Activated CD8-positive, alpha-beta memory T cell treated with anti-CD3 and anti-CD28 coated beads, Interleukin-2, amount 50 U/mL, for 1 hour (primary cell): ENCODE measurements around the gene ENOPH1.
"Not testable (repeated sequence)": the region's sequence is repeated elsewhere in the genome, so short reads cannot be mapped to it uniquely, and the experiment has no call there.

ENCODE experiments used
- DNase-seq: peaks from one replicate; pipeline ENCODE4 v3.0.0-alpha.2; 2020; ENCODE audit errors: extremely low read depth

ENOPH1 gene

DNA sequence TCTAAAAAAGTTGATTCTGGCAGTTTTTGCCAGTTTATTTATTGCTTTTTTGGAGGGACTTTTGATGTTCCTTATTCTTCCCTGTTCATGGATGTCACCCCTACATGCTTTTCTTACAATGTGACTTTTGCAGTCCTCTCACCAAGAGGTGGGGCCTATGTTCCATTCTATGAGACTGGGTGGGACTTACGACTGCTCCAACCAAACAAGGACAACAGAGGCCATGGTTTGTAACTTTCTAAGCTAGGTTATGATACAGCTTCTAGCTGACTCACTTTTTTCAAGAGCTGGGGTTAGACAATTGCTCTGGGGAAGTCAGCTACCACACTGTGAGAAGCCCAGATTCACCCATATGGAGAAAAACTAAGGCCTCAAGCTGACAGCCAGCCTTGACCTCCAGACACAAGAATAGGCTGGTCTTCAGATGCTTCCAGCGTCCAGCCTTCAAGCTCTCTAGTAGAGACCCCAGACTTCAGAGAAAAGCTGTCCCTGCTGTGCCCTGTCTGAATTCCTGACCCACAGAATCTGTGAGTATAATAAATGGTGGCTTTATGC lies 39.5 kb downstream of the ENOPH1 start:
- no peak for DNase-seq

DNA sequence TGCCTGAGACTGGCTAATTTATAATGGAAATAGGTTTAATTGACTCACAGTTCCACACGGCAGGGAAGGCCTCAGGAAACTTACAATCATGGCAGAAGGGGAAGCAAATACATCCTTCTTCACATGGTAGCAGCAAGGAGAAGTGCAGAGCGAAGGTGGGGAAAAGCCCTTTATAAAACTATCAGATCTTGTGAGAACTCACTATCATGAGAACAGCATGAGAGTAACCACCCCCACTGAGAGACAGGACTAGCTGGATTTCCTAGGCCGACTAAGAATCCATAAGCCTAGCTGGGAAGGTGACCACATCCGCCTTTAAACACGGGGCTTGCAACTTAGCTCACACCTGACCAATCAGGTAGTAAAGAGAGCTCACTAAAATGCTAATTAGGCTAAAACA lies 42.7 kb downstream of the ENOPH1 start:
- not testable (repeated sequence) for DNase-seq

DNA sequence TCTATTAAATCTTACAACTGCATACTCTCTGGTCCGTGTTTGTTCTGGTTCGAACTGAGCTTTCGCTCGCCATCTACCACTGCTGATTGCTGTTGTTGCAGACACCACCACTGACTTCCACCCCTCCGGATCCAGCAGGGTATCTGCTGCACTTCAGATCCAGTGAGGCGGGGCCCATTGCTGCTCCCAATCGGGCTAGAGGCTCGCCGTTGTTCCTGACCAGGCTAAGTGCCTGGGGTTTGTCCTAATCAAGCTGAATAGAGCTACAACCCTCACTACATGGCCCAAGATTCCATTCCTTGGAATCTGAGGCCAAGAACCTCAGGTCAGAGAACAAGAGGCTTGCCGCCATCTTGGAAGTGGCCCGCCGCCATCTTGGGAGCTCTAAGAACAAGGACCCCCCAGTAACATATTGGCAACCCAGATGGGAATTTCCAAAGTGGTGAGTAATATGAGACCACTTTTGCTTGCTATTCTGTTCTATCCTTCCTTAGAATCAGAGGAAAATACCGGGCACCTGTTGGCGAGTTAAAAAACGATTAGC lies 43.3 kb downstream of the ENOPH1 start:
- DNase-seq = no peak

DNA sequence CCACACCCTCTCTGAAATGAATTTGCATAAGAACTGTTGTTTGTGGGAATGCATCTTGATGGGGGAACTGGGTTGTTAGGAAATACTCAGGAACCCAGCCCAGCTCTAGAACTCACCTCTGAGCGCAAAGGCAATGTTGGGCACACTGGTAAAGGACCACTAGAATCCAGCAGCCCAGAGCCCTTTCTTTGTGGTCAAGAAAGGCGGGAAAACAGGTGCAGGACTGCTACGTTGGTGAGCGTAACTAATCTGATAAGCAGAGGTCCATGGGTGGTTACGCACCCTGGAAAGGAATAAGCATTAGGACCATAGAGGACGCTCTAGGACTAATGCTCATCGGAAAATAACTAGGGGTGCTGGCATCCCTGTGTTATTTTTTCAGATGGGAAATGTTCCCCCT lies 45.5 kb downstream of the ENOPH1 start:
- DNase-seq = not testable (repeated sequence)

DNA sequence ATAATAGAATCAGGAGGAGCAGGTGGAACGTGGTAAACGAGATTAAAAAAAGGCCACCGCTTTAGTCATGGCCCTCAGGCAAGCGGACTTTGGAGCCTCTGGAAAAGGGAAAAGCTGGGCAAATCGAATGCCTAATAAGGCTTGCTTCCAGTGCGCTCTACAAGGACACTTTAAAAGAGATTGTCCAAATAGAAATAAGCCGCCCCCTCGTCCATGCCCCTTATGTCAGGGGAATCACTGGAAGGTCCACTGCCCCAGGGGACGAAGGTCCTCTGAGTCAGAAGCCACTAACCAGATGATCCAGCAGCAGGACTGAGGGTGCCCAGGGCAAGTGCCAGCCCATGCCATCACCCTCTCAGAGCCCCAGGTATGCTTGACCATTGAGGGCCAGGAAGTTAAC lies 47.1 kb downstream of the ENOPH1 start:
- DNase-seq = not testable (repeated sequence)

DNA sequence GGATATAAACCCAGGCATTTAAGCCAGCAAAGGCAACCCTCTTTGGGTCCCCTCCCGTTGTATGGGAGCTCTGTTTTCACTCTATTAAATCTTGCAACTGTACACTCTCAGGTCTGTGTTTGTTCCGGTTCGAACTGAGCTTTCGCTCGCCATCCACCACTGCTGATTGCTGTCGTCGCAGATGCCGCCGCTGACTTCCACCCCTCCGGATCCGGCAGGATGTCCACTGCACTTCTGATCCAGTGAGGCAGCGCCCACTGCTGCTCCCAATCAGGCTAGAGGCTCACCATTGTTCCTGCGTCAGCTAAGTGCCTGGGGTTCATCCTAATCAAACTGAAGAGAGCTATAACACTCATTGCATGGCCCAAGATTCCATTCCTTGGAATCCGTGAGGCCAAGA lies 49.2 kb downstream of the ENOPH1 start:
- no peak for DNase-seq

DNA sequence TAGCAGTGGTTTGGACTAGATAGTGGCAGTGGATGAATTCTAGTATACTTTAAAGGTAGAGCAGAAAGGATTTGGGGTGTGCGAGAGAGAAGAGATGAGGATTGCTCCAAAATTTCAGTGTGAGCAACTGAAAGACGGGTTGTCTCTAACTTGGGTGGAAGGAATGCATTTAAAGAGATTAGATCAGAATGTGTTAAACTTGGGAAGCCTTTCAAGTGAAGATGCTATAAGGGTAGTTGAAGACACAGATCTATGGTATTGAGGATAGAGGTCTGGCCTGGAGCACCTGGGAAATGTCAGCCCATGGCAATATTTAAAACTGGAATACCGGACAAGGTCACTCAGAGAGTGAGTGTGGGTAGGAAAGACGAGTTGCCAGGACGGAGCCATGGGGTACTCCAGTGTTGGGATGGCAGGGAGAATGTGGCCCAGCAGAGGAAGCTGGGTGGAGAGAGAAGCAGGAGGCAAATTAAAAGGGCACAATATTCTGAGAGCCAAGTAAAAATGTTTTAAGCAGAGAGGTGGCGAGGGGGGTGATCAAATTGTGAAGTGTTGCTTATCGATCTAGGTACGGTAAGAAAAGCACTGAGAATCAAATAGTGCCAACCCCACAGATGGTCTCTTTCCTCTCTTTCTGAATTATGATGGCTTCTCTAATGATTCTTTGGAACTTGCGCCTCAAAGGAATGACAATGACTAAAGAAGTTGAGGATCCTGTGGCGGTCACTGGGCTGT lies 50.5 kb downstream of the ENOPH1 start:
- DNase-seq = no peak

DNA sequence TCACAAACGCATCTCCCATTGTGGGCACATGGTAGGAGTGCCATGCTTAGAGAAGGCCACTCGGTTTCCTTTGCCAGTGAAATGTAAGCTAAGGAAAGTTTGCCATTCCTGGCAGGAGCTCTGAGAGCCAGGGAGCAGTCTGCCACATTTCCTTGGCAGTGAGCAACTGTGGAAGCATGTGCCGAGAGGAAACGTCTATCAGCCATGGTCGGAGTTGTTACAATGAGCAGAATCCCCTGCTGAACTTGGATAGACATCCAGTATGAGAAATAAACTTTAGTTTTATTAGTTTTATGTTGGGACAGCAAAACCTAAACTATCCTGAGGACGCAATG lies 51.1 kb downstream of the ENOPH1 start:
- no peak for DNase-seq

DNA sequence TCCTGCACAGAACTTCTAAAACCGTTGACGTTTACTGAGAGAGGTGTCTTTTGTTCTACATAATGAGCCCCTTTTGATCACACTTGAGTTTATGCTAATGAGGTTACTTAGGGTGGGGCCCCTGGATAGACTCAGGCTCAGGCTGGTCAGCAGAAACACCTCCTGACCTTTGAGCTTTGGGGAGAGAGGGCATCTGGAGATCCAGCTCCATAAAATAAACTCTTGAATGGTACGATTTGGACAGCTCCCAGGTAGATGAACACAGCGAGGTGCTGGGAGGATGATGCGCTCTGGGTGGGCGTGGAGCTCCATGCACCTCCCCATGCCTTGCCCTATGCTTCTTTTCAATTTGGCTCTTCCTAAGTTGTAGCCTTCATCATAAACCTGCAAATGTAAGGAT lies 52.0 kb downstream of the ENOPH1 start:
- DNase-seq = no peak

DNA sequence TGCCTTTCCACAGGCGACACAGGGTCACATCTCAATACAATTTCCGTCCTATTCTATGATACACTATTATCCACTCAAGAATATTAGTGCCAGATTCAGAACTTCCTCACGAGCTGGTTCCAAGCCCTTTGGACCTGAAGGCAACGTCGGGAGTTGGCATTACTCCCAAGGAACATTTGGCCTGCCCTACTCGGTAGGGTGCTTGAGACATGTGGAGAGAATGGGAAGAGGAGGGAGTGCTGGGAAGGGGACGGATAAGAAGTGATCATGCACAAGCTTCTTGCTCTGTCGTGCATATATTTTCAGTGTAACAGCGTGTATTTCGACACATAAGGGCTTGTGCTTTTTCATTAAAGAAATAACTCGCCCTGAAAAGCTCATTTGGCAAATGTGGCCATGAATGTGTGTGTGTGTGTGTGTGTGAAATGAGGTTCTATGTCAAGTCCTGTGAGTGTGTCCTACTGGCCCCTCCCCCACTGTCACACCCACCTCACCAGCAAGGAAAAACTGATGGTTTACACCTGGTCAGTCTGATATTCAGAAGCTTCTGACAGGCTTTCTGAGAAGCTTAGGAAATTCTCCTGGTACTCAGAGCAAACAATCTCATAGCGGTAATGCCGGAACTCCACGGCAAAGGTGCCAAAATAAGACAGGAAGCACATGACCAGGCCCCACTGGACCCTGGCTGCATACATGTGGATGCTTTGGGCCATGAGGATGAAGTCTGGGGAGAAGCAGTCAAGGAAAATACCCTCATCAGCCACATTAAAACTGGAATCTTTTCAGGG lies 54.8 kb downstream of the ENOPH1 start:
- no peak for DNase-seq

DNA sequence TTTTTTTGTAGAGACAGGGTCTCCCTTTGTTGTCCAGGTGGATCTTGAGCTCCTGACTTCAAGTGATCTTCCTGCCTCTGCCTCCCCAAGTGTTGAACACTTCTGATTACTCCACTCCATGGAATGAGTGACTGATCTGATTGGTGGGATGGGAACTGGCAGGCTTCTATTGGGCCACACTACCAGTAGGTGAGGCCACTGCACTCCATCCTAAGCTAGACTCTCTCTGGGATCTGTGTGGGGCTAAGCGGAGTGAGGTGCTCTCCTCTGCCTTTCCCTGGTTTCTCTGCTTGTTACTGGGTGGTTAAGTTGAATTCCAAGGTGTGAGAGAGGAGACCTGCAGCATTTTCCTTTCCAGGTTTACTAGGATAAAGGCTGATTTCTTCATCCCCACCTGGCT lies 58.7 kb downstream of the ENOPH1 start:
- no peak for DNase-seq

DNA sequence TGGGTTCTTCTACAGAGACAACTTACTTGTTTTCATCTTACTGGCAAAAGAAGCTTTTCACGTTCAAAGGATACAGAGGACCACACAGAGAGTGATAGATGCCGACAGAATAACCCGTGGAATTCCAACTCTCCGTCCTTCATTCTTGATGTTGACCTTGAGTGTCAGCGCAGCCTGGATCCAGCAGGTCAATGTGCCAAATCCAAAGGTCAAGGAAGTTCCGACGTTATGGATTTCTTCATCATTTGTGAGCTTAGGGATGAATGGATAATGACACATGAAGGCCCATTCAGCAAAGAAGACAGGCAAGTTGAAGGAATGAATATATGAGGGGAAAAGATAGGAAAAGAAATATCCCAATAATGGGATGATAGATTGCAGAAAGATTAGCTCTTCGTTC lies 59.6 kb downstream of the ENOPH1 start:
- no peak for DNase-seq

DNA sequence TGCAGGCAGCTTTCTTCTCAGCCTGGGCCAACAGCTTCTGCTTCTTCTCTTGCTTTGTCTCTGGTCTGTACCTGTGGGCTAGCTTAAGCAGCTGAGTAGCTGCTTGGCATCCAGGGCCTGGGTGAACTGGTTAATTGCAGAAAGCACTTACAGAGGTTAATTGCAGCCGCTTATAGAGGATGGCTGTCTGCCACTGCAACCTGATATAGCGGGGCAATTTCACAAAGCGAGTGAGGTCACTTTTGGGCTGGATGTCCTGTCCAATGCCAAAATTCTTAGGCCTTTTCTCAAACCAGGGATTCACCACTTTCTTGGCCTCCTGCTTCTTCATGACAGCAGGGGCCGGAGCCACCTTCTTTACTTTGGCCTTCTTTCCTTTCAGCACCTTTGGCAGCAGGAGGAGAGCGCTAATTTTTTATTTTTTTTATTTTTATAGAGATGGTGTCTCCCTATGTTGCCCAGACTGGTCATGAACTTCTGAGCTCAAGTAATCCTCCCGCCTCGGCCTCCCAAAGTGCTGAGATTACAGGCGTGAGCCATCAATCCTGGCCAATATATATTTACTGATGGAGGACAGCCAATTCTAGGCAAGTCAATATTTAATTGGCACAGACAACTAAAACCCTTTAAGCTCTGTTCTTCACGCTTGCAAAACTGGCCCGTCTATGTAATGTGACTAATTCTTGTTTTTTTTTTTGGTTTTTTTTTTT lies 61.0 kb downstream of the ENOPH1 start:
- DNase-seq = no peak

DNA sequence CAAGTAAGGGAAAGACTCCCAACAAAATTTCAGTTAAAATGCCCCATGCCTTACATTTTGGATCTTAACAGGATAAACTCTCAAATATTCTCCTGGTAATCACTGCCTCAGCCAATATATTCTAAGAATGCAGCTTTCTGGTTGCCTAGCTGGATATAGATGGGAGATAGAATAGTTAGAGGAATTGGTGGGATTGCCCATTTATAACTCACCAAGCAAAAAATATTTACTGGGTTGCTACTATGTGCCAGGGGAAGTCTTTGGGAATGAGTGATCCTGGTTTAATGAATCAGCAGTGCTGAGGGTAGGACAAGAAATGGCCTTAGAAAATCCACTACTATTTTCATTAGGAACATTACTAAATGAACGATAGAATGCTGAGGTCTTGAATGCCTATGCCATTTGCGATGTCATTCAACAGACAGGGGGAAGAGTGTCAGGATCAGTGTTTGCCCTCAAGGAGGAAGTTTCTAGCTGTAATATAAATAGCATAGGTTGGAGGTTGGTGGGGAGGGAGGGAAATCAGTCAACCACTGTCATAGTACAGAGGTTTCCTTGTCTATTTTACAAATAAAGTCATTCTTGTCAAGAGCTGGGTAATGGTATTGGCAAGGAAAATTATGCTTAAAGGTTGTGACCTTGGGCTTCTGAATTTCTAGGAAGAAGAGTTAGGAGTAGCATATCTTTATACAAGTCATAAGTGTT lies 63.5 kb downstream of the ENOPH1 start:
- no peak for DNase-seq

DNA sequence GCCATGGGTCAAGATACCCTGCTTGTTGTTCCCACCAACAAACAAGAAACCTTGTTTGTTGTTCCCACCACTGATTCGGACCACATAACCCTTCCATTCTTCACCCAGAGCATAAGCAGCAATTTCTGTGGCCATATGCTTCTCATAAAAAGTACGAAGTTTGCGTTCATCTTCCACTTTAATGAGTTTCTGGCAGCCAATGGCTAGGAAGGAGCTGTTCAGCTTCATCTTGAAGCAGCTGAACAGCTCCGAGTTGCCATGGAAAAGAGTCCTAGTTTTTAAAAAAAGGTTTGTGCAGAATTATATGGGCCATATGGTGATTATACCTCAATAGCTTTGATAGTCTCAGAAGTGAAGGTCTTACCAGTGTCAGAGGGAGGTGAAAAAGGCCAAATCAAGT lies 65.3 kb downstream of the ENOPH1 start:
- no peak for DNase-seq

DNA sequence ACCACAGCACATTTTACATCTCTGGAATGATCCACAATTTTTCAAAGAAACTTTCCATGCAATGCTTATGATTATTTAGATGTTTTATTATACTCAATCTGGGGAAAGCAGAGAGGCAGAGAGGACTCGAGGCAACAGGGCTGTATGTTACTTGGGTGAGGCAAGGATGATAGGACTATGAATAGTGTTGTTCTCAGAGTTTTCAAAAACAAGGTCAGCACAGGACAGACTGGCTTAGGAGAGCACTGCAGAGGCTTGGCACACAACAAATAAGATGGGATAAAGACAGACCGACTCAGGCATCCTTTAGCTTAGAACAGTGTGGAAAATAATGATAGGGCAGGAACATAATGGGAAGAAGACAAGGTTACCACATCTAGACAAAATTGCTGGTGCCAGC lies 66.0 kb downstream of the ENOPH1 start:
- no peak for DNase-seq

DNA sequence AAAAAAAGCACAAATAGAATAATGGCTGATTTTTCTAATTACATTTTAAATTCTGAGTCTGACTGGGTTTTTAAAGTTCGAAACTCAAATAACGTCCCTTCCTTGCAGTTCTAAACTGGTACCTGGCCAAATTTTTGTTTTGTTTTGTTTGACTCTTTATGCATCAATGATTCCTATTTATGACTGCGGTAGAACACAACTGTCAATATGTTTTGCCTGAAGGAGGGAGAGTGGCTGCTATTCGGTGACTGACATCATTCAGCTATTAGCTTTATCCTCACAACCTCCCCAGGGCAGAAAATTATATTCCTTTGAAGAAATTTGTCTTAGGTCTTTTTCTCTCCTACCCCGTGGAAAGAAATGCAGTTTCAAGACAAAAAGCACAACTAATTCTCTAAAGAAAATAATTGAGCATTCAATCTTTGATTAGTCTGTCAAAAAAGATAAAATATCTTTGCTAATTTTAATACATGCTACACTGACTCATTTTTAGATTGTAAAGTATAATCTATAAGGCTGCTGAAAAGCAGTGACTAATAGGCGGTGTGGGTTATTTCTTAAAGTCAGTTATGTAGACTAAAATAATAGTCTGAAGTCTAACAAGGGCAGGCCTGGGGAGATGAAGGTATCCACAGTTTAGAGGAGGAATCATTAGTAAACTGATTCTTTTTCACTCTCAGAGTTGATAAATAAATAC lies 69.5 kb downstream of the ENOPH1 start:
- DNase-seq = no peak

DNA sequence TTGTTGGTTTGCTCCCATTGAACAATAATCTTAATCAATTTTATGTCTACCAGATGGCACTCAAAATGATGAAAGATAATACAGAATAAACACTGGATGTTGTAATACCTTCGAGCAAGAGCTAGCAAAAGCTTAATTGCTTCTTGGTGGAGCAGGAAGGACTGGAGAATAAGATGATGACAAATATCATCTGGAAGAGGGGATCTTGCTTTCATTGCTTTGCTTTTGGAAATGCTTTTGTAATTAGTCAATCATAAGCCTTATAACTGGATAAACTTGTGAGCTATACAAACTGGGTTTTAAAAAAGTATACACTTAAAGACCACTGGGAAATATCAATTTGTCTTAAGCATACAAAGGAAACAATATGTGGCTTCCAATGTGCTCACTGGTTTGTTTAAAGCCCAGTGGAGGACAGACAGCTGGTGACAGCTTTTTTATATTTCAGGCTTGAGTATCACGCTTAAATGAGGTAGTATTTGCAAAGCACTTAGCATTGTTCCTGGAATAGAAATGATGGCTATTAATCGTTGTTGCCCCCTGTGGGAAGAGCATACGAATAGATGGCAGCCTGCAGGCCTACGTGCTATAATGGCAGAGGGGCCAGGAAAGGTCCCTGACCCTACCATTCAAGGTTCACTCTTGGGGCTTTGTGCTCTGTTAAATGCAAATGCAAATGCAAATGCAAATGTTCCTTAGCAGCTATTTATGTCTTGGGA lies 70.2 kb downstream of the ENOPH1 start:
- DNase-seq = no peak

DNA sequence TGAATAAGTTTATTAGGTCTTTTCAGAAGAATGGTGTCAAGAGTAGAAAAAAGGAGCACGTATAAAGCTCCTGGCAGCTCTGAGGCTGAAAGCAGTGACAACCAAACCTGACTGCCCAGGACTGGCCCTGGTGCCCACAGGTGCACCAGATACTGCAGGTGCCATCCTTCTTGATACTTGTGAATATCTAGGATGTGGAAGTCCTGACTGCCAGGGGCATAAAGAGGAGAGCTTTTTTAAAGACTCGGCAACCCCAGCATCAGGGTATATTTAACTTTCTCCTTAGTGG lies 70.7 kb downstream of the ENOPH1 start:
- DNase-seq = no peak

DNA sequence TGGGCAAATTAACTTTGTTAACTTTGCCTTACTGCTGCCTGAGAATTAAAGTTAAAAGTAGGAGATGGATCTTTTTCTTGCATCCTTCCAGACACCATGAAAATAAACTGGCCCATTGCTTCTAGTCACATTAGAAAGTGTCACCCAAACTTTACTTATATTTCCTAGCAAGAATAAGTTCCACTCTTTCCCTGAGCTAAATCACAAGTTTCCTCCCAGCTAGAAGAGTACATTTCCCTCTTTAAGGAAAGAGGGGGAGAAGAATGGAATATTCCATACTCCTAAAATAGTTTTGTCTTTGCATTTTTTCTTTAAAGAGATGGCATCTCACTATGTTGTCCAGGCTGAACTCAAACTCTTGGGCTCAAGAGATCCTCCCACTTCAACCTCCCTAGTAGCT lies 77.6 kb downstream of the ENOPH1 start:
- DNase-seq = no peak
